Uterus (tissue), 4 donors: ENCODE measurements around the gene IRAK3. TPM values are rescaled to one million over a fixed set of nuclear protein-coding genes. Genes with fewer than 3 reads are reported as not detected.

Source experiments
- DNase-seq, 2 donors: peaks; one replicate each; pipeline ENCODE4 v3.0.0-alpha.2; 2019 to 2020
- H3K27ac ChIP-seq, 2 donors: fragments of 200-600 bp; sonication (generic); 1 replicate in 1 of 2; 2 replicates in 1 of 2; pipeline ENCODE4 v1.5.1; 2016 to 2018
- H3K27me3 ChIP-seq, 2 donors: fragments of 200-600 bp; sonication (generic); one replicate each; pipeline ENCODE4 v1.5.1; 2018 to 2019; ENCODE audit warnings: control low read depth in 1 of 2
- H3K36me3 ChIP-seq, 2 donors: fragments of 200-600 bp; sonication (generic); one replicate each; pipeline ENCODE4 v1.5.1; 2019; ENCODE audit warnings: control low read depth in 1 of 2
- H3K4me1 ChIP-seq, 2 donors: fragments of 200-600 bp; sonication (generic); one replicate each; pipeline ENCODE4 v1.5.1; 2018 to 2019; ENCODE audit warnings: control low read depth in 1 of 2
- H3K4me3 ChIP-seq, 2 donors: fragments of 200-600 bp; sonication (generic); 1 replicate in 1 of 2; 2 replicates in 1 of 2; pipeline ENCODE4 v1.5.1; 2018 to 2019; ENCODE audit warnings: mild to moderate bottlenecking in 1 of 2
- H3K9me3 ChIP-seq, 2 donors: fragments of 200-600 bp; sonication (generic); one replicate each; pipeline ENCODE4 v1.5.1; 2019; ENCODE audit warnings: control low read depth in 1 of 2
- CTCF ChIP-seq, 4 experiments: fragments of 200-600 bp in 2 of 4; fragments of 450-650 bp in 2 of 4; sonication (generic) in 2 of 4; IDR thresholded peaks; one replicate each; pipeline ENCODE4 v1.5.1; 2016 to 2019; ENCODE audit warnings: antibody characterized with exemption in 4 of 4, mild to moderate bottlenecking in 2 of 4, moderate library complexity in 1 of 4
- POLR2A ChIP-seq, 2 donors: fragments of 450-650 bp; IDR thresholded peaks; one replicate each; pipeline ENCODE4 v1.6.1; 2016; ENCODE audit warnings: antibody characterized with exemption in 2 of 2, mild to moderate bottlenecking in 1 of 2, moderate library complexity in 1 of 2
- intact Hi-C: fragments of 100-400 bp; cut with DNase I; formaldehyde crosslinking; loops from one replicate; pipeline ENCODE4 v1.15.1; 2023; ENCODE audit warnings: low total_unique reads
- total RNA-seq, 4 donors: library from RNA; depleted of rRNA in 3 of 4; stranded (reverse); fragments of >200 nt in 3 of 4; gene quantifications; one replicate each; pipeline versions ENCODE4 v1.1.0 to v1.2.4, GENCODE V29; 2014 to 2023
- donor health status: DM: yes; HTN: yes; CAD: no.

The IRAK3 gene
- total RNA-seq, 4 donors from 2014 or later: 18.7 to 39.7 (median 24.2) TPM

GRCh38 chr12:66143868-66144267 lies 45.1 kb upstream of the IRAK3 start:
- no peak overlapping the region for H3K4me3 ChIP-seq
- H3K4me1 ChIP-seq: no peaks in the 10 kb centered on the region
- no peak overlapping the region for H3K27ac ChIP-seq
- H3K9me3 ChIP-seq: peaks cover 0 to 12% of the 10 kb centered on the region in 2 donors
- no peak for TF ChIP-seq POLR2A (IDR thresholded peaks at IDR 0.05)
- TF ChIP-seq CTCF (IDR thresholded peaks at IDR 0.05): no peak
- H3K27me3 ChIP-seq: no peaks in the 10 kb centered on the region
- no peaks in the 10 kb centered on the region for H3K36me3 ChIP-seq
- no peak for DNase-seq
- intact Hi-C loops: no loop called here

GRCh38 chr12:66144791-66145754 lies 43.9 kb upstream of the IRAK3 start:
- intact Hi-C loops: loop anchor here (5.0 kb wide), 1 partner anchor 87 kb away; no protein-coding TSS in a partner anchor
- peak; percentile 26 to 52 for DNase-seq
- Histone ChIP-seq H3K27me3 (no peaks in the 10 kb centered on the region), H3K36me3 (no peaks in the 10 kb centered on the region), H3K4me1 (no peaks in the 10 kb centered on the region), H3K9me3 (peaks cover 0 to 12% of the 10 kb centered on the region in 2 donors), H3K4me3 (no peak overlapping the region), H3K27ac (peak overlapping the region; percentile 27 to 43)
- TF ChIP-seq POLR2A (IDR thresholded peaks at IDR 0.05) (no peak), CTCF (IDR thresholded peaks at IDR 0.05) (peak; percentile 28 to 65 (median 54))

GRCh38 chr12:66149702-66150398 lies 39.2 kb upstream of the IRAK3 start:
- Histone ChIP-seq H3K4me3 (no peak overlapping the region), H3K27ac (no peak overlapping the region), H3K27me3 (no peaks in the 10 kb centered on the region), H3K9me3 (no peaks in the 10 kb centered on the region), H3K4me1 (no peaks in the 10 kb centered on the region), H3K36me3 (no peaks in the 10 kb centered on the region)
- intact Hi-C loops: loop anchor here (5.0 kb wide), 1 partner anchor 82 kb away; no protein-coding TSS in a partner anchor
- no peak for DNase-seq
- no peak for TF ChIP-seq POLR2A (IDR thresholded peaks at IDR 0.05)
- no peak for TF ChIP-seq CTCF (IDR thresholded peaks at IDR 0.05)

GRCh38 chr12:66152732-66153131 lies 36.3 kb upstream of the IRAK3 start:
- H3K36me3 ChIP-seq: no peaks in the 10 kb centered on the region
- intact Hi-C loops: no loop called here
- no peaks in the 10 kb centered on the region for H3K9me3 ChIP-seq
- no peak overlapping the region for H3K4me3 ChIP-seq
- DNase-seq: no peak
- no peaks in the 10 kb centered on the region for H3K4me1 ChIP-seq
- no peak for TF ChIP-seq CTCF (IDR thresholded peaks at IDR 0.05)
- no peak for TF ChIP-seq POLR2A (IDR thresholded peaks at IDR 0.05)
- H3K27ac ChIP-seq: no peak overlapping the region
- H3K27me3 ChIP-seq: no peaks in the 10 kb centered on the region

GRCh38 chr12:66154776-66155175 lies 34.2 kb upstream of the IRAK3 start:
- TF ChIP-seq CTCF (IDR thresholded peaks at IDR 0.05) (no peak), POLR2A (IDR thresholded peaks at IDR 0.05) (no peak)
- no peaks in the 10 kb centered on the region for H3K9me3 ChIP-seq
- no peak overlapping the region for H3K4me3 ChIP-seq
- intact Hi-C loops: no loop called here
- DNase-seq: no peak
- no peak overlapping the region for H3K27ac ChIP-seq
- H3K4me1 ChIP-seq: no peaks in the 10 kb centered on the region
- H3K27me3 ChIP-seq: no peaks in the 10 kb centered on the region
- H3K36me3 ChIP-seq: no peaks in the 10 kb centered on the region
